KMS-11 (cell line): ENCODE measurements around the gene MMAA.
A peak's percentile ranks its signal among the peaks of the same experiment; 100 is the strongest.
"Not testable (repeated sequence)": the region's sequence is repeated elsewhere in the genome, so short reads cannot be mapped to it uniquely, and the experiment has no call there.

ENCODE experiments used
- H2AFZ ChIP-seq: fragments of 200-600 bp; sonication (generic); 2 replicates; pipeline ENCODE4 v1.6.1; 2016; ENCODE audit warnings: antibody characterized with exemption, mixed run types, low read depth
- H3K27ac ChIP-seq: fragments of 200-600 bp; sonication (generic); 2 replicates; pipeline ENCODE4 v1.6.1; 2016; ENCODE audit warnings: mild to moderate bottlenecking, mixed run types
- H3K27me3 ChIP-seq: fragments of 200-600 bp; sonication (generic); 2 replicates; pipeline ENCODE4 v1.6.1; 2017; ENCODE audit warnings: mild to moderate bottlenecking, low read depth, mixed run types, moderate library complexity; ENCODE audit not compliant: insufficient read depth
- H3K36me3 ChIP-seq: fragments of 200-600 bp; sonication (generic); 2 replicates; pipeline ENCODE4 v1.6.1; 2017; ENCODE audit warnings: mild to moderate bottlenecking, mixed run types; ENCODE audit not compliant: insufficient read depth
- H3K4me1 ChIP-seq: fragments of 200-600 bp; sonication (generic); 2 replicates; pipeline ENCODE4 v1.6.1; 2016; ENCODE audit warnings: mild to moderate bottlenecking, low read depth, mixed run types; ENCODE audit not compliant: poor library complexity, severe bottlenecking
- H3K4me2 ChIP-seq: fragments of 200-600 bp; sonication (generic); 2 replicates; pipeline ENCODE4 v1.7.0; 2016; ENCODE audit warnings: mild to moderate bottlenecking, mixed run types
- H3K4me3 ChIP-seq: fragments of 200-600 bp; sonication (generic); IDR thresholded peaks from 2 replicates; pipeline ENCODE4 v1.6.1; 2017; ENCODE audit warnings: low read depth, low read length, mixed read lengths; ENCODE audit not compliant: insufficient read depth
- H3K79me2 ChIP-seq: fragments of 200-600 bp; sonication (generic); 2 replicates; pipeline ENCODE4 v1.6.1; 2016; ENCODE audit warnings: low read depth, mixed run types; ENCODE audit not compliant: insufficient read depth
- H3K9ac ChIP-seq: fragments of 200-600 bp; sonication (generic); 2 replicates; pipeline ENCODE4 v1.6.1; 2016; ENCODE audit warnings: mild to moderate bottlenecking, mixed run types
- H4K20me1 ChIP-seq: fragments of 200-600 bp; sonication (generic); 2 replicates; pipeline ENCODE4 v1.6.1; 2016; ENCODE audit warnings: mild to moderate bottlenecking, mixed run types; ENCODE audit not compliant: insufficient read depth
- CTCF ChIP-seq: fragments of 200-600 bp; sonication (generic); conservative IDR thresholded peaks from 2 replicates; pipeline ENCODE4 v1.6.1; 2017; ENCODE audit warnings: low read depth, mild to moderate bottlenecking, antibody characterized with exemption, low read length, moderate library complexity, mixed read lengths

Gene MMAA

DNA sequence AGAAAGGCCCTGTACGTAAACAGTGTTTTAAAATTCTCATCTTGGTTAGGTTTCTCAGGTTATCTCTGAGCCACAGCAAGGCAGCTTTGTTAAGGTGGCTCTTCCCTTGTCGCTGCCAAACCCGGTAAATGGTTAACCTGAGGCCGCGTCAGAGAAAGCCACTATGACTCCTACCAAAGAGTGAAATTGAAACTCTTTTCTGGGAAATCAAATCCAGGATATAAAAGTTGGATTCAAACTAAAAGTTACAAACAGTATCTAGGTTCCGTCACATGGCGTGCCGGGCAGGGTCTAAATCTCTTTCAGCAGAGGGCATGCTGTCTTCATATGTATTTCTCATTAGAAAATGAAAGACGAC is 433 bp downstream of the MMAA start:
- H3K36me3 ChIP-seq = no peaks in the 10 kb centered on the region
- H3K4me3 ChIP-seq = peak overlapping the region; percentile 74
- H3K4me1 ChIP-seq = peaks cover 27% of the 10 kb centered on the region
- H3K9ac ChIP-seq = peak overlapping the region; percentile 97
- 0 out of 2 replicates have a peak, but pooled peaks have one; percentile 15 for TF ChIP-seq CTCF
- no peaks in the 10 kb centered on the region for H4K20me1 ChIP-seq
- H3K27ac ChIP-seq = peak overlapping the region; percentile 95
- H2AFZ ChIP-seq = peak overlapping the region; percentile 74
- peaks cover 18% of the 10 kb centered on the region for H3K79me2 ChIP-seq
- H3K27me3 ChIP-seq = no peaks in the 10 kb centered on the region
- H3K4me2 ChIP-seq = peak overlapping the region; percentile 58

DNA sequence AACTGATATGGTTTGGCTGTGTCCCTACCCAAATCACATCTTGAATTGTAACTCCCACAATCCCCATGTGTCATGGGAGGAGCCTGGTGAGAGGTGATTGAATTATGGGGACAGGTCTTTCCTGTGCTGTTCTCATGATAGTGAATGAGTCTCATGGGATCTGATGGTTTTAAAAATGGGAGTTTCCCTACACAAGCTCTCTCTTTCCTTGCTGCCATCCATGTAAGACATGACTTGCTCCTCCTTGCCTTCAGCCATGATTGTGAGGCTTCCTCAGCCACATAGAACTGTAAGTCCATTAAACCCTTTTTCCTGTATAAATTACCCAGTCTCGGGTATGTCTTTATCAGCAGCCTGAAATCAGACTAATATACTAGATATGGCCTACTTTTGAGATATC is 2.9 kb downstream of the MMAA start:
- H3K4me2 ChIP-seq, H3K27me3 ChIP-seq, H3K27ac ChIP-seq, H4K20me1 ChIP-seq, H3K4me3 ChIP-seq, H2AFZ ChIP-seq, H3K9ac ChIP-seq, H3K36me3 ChIP-seq: not testable (repeated sequence)
- peaks cover 24% of the 10 kb centered on the region for H3K4me1 ChIP-seq
- peaks cover 18% of the 10 kb centered on the region for H3K79me2 ChIP-seq

DNA sequence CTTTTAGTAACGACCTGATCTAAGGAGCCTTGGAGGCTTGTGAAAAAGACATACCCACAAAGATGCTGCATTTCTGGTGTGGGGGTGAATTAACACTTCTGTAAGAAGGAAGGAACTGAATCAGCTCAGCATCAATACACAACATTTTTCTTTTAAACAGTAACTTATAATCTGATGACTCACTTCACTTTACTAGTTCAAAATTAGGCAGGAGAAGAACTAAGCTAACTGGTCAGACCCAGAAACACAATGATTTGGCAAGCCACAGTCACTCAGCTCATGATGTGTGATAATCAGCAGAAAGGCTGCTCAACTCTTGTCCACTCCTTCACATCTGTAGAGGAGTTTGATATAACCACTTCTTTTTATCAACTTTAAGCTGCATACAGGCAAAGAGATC is 4.6 kb downstream of the MMAA start:
- no peak overlapping the region for H3K4me2 ChIP-seq
- H3K9ac ChIP-seq = no peak overlapping the region
- H3K36me3 ChIP-seq = no peaks in the 10 kb centered on the region
- no peaks in the 10 kb centered on the region for H3K27me3 ChIP-seq
- H4K20me1 ChIP-seq = no peaks in the 10 kb centered on the region
- no peak overlapping the region for H2AFZ ChIP-seq
- peaks cover 12% of the 10 kb centered on the region for H3K4me1 ChIP-seq
- no peak overlapping the region for H3K4me3 ChIP-seq
- TF ChIP-seq CTCF = no peak
- H3K27ac ChIP-seq = no peak overlapping the region
- H3K79me2 ChIP-seq = peaks cover under 1% of the 10 kb centered on the region; the same call in 1 of the 2 replicates

DNA sequence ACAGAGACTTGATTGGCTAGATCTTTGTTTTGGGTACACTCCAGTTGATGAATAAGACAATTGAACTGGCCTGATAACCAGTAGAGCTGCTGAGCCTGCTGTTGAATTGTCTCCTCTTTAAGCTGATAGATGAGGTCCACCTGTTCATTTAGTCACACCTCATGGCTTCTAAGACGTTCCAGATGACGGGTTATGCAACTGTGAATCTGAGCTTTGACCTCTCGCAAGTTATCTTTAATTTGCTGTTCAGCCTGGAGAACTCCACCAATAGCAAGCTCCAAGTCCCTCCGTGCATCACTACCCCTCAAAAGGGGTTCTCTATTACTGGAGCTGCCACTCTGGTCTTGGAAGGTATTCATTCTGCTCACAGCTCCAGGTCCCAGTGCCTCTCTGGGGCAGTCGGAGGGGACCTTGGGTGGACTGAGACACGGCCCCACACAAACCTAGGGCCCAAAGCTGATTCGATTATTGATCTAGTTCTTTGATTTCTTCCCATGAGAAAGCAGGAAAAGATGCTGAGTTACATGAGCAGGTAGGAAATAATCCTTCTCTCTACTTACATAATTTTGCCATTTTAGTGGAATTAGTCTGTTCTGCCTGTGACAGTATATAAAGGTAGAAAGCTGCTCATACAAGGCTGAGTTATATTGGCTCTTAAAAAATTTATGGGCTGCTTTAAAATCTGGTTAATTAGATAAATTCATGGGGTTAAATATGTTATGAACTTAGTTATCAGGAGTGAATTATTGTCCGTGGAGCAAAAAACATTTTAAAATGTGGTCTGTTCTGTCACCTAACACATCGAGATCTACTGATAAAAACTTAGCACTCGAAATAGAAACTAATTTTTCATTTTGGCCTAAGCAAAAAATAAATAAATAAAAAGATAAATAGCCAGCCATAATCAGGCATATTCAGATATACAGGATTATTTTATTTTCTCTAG is 6.8 kb downstream of the MMAA start:
- Histone ChIP-seq H2AFZ (no peak overlapping the region), H3K27me3 (no peaks in the 10 kb centered on the region), H3K4me1 (no peaks in the 10 kb centered on the region), H4K20me1 (no peaks in the 10 kb centered on the region), H3K79me2 (no peaks in the 10 kb centered on the region), H3K4me2 (no peak overlapping the region), H3K36me3 (no peaks in the 10 kb centered on the region), H3K27ac (no peak overlapping the region), H3K4me3 (no peak overlapping the region), H3K9ac (no peak overlapping the region)
- no peak for TF ChIP-seq CTCF

GRCh38 chr4:145626623-145626982 is 7.4 kb downstream of the MMAA start:
- no peaks in the 10 kb centered on the region for H4K20me1 ChIP-seq
- H3K4me3 ChIP-seq = no peak overlapping the region
- H3K36me3 ChIP-seq = no peaks in the 10 kb centered on the region
- no peaks in the 10 kb centered on the region for H3K4me1 ChIP-seq
- H3K79me2 ChIP-seq = no peaks in the 10 kb centered on the region
- H3K4me2 ChIP-seq = no peak overlapping the region
- H3K27me3 ChIP-seq = no peaks in the 10 kb centered on the region
- H3K27ac ChIP-seq = no peak overlapping the region
- no peak for TF ChIP-seq CTCF
- no peak overlapping the region for H3K9ac ChIP-seq
- H2AFZ ChIP-seq = no peak overlapping the region
